GM13976 (cell line): ENCODE data around the gene BMERB1.
"Not testable (repeated sequence)": the region's sequence is repeated elsewhere in the genome, so short reads cannot be mapped to it uniquely, and the experiment has no call there.

Experiments used
- DNase-seq: peaks from one replicate; pipeline ENCODE4 v3.0.0; 2012; ENCODE audit warnings: low spot score
- in situ Hi-C: fragments of 300-500 bp; cut with MboI; formaldehyde crosslinking; loops from one replicate; pipeline ENCODE4 v1.12.0; 2022; ENCODE audit warnings: low sequenced_read_pairs, mixed read lengths, inconsistent platforms; ENCODE audit not compliant: unreplicated experiment
- TF ChIP-seq, protein P1 (sequence below): IDR thresholded peaks from 2 replicates; pipeline ENCODE4 v1.5.1; 2012; ENCODE audit warnings: borderline replicate concordance, mild to moderate bottlenecking; ENCODE audit not compliant: insufficient read depth; ENCODE audit errors: extremely low read depth, missing control alignments, control extremely low read depth

Gene BMERB1

DNA sequence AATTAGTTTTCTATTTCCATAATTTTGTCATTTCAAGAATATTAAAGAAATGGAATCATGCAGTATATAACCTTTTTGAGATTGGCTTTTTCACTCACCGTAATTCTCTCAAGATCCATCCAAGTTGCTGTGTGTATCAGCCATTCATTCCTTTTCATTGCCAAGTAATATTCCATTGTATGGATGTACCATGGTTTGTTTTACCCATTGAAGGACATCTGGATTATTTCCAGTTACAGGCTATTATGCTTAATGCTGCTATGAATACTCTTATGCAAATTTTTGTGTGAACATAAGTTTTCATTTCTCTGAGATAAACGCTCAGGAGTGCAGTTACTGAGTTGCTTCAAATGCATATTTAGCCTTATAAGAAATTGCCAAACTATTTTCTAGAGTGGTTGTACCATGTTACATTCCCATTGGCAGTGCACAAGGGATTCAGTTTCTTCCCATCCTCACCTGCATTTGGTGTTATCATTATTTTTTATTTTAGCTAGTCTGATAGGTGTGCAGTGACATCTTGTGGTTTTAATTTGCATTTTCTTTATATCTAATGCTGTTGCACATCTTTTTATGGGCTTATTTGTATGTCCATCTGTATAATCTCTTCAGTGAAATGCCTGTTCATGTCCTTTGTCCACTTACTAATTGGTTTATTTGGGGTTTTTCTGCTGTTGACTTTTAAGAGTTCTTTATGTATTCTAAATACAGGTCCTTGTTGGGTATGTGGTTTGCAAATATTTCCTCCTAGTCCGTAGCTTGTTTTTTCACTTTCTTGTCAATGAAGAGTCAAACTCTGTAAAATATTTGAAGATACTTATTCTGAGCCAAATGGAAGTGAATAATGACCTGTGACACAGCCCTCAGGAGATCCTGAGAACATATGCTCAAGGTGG lies 32.7 kb downstream of the BMERB1 start:
- DNase-seq = no peak
- in situ Hi-C loops = no loop called here

DNA sequence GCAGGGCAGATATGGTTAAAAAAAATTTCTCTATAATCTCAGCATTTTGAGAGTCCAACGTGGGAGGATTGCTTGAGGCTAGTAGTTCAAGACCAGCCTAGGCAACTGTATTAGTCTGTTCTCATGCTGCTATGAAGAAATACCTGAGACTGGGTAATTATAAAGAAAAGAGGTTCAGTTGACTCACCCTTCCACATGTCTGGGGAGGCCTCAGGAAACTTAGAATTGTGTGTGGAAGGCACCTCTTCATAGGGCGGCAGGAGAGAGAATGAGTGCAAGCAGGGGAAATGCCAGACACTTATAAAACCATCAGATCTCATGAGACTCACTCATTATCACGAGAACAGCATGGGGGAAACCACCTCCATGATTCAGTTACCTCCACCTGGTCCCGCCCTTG lies 42.6 kb downstream of the BMERB1 start:
- DNase-seq, in situ Hi-C loops: not testable (repeated sequence)

More for the DNA sequence above, 32.7 kb downstream of the BMERB1 start:
- TF ChIP-seq, protein P1, sequence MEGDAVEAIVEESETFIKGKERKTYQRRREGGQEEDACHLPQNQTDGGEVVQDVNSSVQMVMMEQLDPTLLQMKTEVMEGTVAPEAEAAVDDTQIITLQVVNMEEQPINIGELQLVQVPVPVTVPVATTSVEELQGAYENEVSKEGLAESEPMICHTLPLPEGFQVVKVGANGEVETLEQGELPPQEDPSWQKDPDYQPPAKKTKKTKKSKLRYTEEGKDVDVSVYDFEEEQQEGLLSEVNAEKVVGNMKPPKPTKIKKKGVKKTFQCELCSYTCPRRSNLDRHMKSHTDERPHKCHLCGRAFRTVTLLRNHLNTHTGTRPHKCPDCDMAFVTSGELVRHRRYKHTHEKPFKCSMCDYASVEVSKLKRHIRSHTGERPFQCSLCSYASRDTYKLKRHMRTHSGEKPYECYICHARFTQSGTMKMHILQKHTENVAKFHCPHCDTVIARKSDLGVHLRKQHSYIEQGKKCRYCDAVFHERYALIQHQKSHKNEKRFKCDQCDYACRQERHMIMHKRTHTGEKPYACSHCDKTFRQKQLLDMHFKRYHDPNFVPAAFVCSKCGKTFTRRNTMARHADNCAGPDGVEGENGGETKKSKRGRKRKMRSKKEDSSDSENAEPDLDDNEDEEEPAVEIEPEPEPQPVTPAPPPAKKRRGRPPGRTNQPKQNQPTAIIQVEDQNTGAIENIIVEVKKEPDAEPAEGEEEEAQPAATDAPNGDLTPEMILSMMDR = no peak

DNA sequence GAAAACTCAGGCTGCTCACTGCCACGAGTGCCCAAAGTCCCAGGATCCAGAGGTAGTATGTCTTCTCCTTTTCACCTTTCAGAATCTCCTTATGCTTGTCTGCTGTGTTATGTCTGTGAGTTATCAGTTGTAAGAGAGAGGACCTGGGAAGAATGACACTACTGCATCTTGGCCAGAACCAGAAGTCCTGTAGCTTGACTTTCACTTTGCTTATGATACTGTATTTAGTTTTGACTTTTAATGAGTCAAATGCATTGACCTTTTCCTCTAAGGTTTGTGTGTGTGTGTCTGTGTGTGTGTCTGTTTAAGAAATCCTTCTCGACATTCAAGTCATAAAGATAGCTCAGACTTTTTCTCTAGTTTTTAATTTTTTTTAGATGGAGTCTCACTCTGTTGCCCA lies 43.4 kb downstream of the BMERB1 start:
- in situ Hi-C loops = no loop called here
- TF ChIP-seq, protein P1 = no peak

DNA sequence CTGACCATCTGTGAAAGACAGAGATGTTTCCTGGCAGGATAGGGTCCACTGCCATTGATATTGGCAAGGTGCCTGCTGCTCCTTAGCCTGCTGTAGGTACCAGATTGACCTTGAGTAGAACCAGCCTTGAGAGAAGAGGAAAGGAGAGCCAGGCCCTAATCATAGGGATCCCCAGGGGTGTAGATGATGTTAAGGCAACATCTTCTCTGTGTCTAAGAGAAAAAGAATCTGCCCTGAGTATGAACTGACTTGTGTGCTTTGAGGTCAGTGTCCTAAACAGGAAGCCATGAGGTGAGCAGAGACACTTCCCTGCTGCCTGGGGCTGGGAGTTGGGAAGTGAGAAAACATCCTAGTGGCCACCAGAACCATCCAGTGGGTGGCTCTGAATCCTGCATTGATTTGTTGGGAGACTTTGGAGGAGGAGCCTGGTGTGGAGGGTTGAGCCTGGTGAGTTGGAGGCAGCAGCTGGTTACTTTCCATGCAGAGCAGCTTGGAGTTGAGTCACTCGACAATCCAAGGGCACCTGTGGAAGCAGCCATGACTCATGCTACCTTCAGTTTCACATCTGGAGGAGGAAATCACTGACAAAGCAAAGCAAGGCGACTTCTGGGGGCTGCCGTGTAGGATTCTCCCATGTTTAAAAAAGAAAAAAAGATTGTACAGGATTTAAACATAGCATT lies 47.8 kb downstream of the BMERB1 start:
- TF ChIP-seq, protein P1 = no peak
- no peak for DNase-seq
- in situ Hi-C loops = no loop called here

More for the DNA sequence above, 43.4 kb downstream of the BMERB1 start:
- DNase-seq = no peak

DNA sequence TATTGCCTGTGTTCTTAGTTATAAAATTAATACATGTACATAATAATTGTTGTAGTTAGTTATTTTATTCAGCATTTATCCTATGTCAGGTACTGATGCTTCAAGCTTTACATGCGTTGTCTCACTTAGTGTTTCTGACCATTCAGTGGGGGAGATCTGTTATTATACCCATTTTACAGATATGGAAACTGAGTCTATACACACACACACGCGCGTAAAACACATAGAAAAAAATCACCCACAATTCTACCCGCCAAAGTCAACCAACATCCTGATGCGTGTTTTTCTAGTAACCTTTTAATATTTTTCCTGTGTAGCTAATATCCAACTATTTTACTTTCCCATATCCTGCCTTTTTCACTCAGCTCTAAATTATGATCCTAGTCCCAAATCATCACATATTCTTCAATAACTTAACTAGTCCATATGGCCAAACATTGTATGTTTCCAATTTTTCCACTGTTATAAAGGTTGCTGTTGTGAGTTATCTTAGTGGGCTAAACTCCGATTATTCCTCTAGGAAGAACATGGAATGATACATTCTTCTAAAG lies 48.4 kb downstream of the BMERB1 start:
- in situ Hi-C loops = no loop called here
- no peak for DNase-seq
- TF ChIP-seq, protein P1 = no peak

DNA sequence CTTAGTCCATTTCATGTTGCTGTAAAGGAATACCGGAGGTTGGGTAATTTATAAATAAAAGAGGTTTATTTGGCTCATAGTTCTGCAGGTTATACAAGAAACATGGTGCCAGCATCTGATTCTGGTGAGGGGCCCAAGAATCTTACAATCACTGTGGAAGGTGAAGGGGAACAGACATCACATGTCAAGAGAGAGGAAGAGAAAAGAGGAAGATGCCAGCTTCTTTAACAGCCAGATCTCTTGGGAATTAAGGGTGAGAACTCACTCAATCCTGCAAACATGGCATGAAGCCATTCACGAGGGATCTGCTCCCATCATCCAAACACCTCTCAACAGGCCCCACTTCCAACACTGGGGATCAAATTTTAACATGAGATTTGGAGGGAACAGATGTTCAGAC lies 49.5 kb downstream of the BMERB1 start:
- in situ Hi-C loops = no loop called here
- TF ChIP-seq, protein P1 = no peak
- DNase-seq = no peak

DNA sequence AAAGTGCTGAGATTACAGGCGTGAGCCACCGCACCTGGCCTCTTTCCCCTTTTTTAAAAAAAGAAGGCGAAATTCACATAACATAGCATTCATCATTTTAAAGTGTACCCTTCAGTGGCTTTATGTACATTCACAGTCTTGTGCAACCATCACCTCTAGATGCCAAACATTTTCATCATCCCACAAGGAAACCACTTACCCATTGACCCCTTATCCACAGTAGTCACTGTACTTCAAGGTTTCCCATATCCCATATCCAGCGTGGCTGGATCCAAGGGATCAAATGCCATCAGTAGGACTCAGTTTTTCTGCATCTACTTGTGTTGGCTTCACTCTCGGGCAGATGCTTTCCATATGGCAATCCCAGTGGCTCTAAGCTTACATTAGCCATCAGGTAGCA lies 50.3 kb downstream of the BMERB1 start:
- DNase-seq = no peak
- TF ChIP-seq, protein P1 = no peak
- in situ Hi-C loops = no loop called here
